NCI-H2081 (cell line): Measurements from ENCODE around the gene COL24A1.
"Not testable (repeated sequence)": the region's sequence is repeated elsewhere in the genome, so short reads cannot be mapped to it uniquely, and the experiment has no call there.

Experiments used
- DNase-seq, 2 experiments: peaks; one replicate each; lab custom pipeline; 2025; lab: John Stamatoyannopoulos, UW

COL24A1 gene

GRCh38 chr1:85892366-85892765 is 264.2 kb downstream of the COL24A1 start:
- no peak for DNase-seq

GRCh38 chr1:85889870-85890269 is 266.7 kb downstream of the COL24A1 start:
- DNase-seq = no peak

- peak in 1 of 2 experiments; percentile 1 for DNase-seq
Observed at GRCh38 chr1:85888921-85889320, 267.7 kb downstream of the COL24A1 start.

GRCh38 chr1:85884372-85885035 is 272.1 kb downstream of the COL24A1 start:
- DNase-seq = peak; percentile 13 to 58

- DNase-seq = no peak
Observed at GRCh38 chr1:85867189-85867588, 289.4 kb downstream of the COL24A1 start.

- no peak for DNase-seq
Observed at GRCh38 chr1:85865213-85865612, 291.4 kb downstream of the COL24A1 start.

GRCh38 chr1:85864727-85865126 is 291.8 kb downstream of the COL24A1 start:
- no peak for DNase-seq

GRCh38 chr1:85863639-85864038 is 292.9 kb downstream of the COL24A1 start:
- not testable (repeated sequence) for DNase-seq

GRCh38 chr1:85862456-85862855 is 294.1 kb downstream of the COL24A1 start:
- no peak for DNase-seq

- no peak for DNase-seq
Observed at GRCh38 chr1:85857991-85858390, 298.6 kb downstream of the COL24A1 start.

GRCh38 chr1:85850238-85850637 is 306.3 kb downstream of the COL24A1 start:
- peak in 1 of 2 experiments; percentile 2 for DNase-seq

- DNase-seq = no peak
Observed at GRCh38 chr1:85849660-85850059, 306.9 kb downstream of the COL24A1 start.

GRCh38 chr1:85847356-85847755 is 309.2 kb downstream of the COL24A1 start:
- DNase-seq = no peak

GRCh38 chr1:85846706-85847105 is 309.9 kb downstream of the COL24A1 start:
- no peak for DNase-seq

- DNase-seq = no peak
Observed at GRCh38 chr1:85839459-85839858, 317.1 kb downstream of the COL24A1 start.

GRCh38 chr1:85838238-85838637 is 318.3 kb downstream of the COL24A1 start:
- no peak for DNase-seq

GRCh38 chr1:85836736-85837135 is 319.8 kb downstream of the COL24A1 start:
- no peak for DNase-seq

- DNase-seq = not testable (repeated sequence)
Observed at GRCh38 chr1:85833165-85833564, 323.4 kb downstream of the COL24A1 start.

- DNase-seq = no peak
Observed at GRCh38 chr1:85830837-85831236, 325.7 kb downstream of the COL24A1 start.

GRCh38 chr1:85824066-85824840 is 332.3 kb downstream of the COL24A1 start:
- DNase-seq = no peak

GRCh38 chr1:85822696-85823095 is 333.9 kb downstream of the COL24A1 start:
- DNase-seq = no peak

- peak in 1 of 2 experiments; percentile 0 for DNase-seq
Observed at GRCh38 chr1:85818371-85818770, 338.2 kb downstream of the COL24A1 start.

- no peak for DNase-seq
Observed at GRCh38 chr1:85816606-85817005, 340.0 kb downstream of the COL24A1 start.
